Adipose tissue (tissue), 3 donors: ENCODE results near the gene CRELD2. TPM values are rescaled to one million over a fixed set of nuclear protein-coding genes. Genes with fewer than 3 reads are reported as not detected.
"Not testable (repeated sequence)": the region's sequence is repeated elsewhere in the genome, so short reads cannot be mapped to it uniquely, and the experiment has no call there.

Experiments
- H3K27ac ChIP-seq: one replicate; pipeline ENCODE4 v1.5.1; 2013; ENCODE audit warnings: low read depth, low read length
- WGBS, 3 donors: extraction: QIAGEN DNeasy Blood & Tissue Kit; methylation state at CpG; one replicate each; pipeline ENCODE4 v1.1.7; 2013; 5-methylcytosine and 5-hydroxymethylcytosine counted together
- polyA plus RNA-seq, 3 donors: library from polyadenylated mRNA; stranded (reverse); fragments of 200-250 nt; gene quantifications; one replicate each; pipeline ENCODE4 v1.2.3, GENCODE V29; 2013
- donor health status: healthy with polysubstance abuse.
- donor health status: Bipolar disorder and iron deficiency.
- donor health status: healthy.

Gene CRELD2
- polyA plus RNA-seq, 3 donors: 30.0 to 53.5 (median 41.7) TPM

- 48 to 52% (median 51%) methylated on average over 17 to 21 of the region's 21 CpGs for WGBS, 3 donors
- H3K27ac ChIP-seq: peak overlapping the region; percentile 69
Observed at GRCh38 chr22:49936973-49937757, 18.7 kb downstream of the CRELD2 start.

GRCh38 chr22:49937758-49938564, 19.5 kb downstream of the CRELD2 start:
- WGBS, 3 donors: 75 to 88% (median 79%) methylated on average over 26 to 27 of the region's 27 CpGs
- no peak overlapping the region for H3K27ac ChIP-seq

GRCh38 chr22:49938565-49939136, 20.2 kb downstream of the CRELD2 start:
- 67 to 88% (median 85%) methylated on average over 19 of the region's 19 CpGs for WGBS, 3 donors
- H3K27ac ChIP-seq: no peak overlapping the region

GRCh38 chr22:49941507-49942316, 23.3 kb downstream of the CRELD2 start:
- WGBS, 3 donors: 90 to 95% (median 95%) methylated on average over 17 of the region's 17 CpGs

GRCh38 chr22:49942565-49943404, 24.4 kb downstream of the CRELD2 start:
- H3K27ac ChIP-seq: no peak overlapping the region

More at GRCh38 chr22:49941507-49942316, 23.3 kb downstream of the CRELD2 start:
- no peak overlapping the region for H3K27ac ChIP-seq

GRCh38 chr22:49943405-49943765, 25.0 kb downstream of the CRELD2 start:
- H3K27ac ChIP-seq: no peak overlapping the region
- WGBS, 3 donors: 84 to 91% (median 88%) methylated on average over 11 of the region's 11 CpGs

More at GRCh38 chr22:49942565-49943404, 24.4 kb downstream of the CRELD2 start:
- 84 to 94% (median 88%) methylated on average over 20 to 21 of the region's 21 CpGs for WGBS, 3 donors

- 86 to 90% (median 89%) methylated on average over 24 to 25 of the region's 25 CpGs for WGBS, 3 donors
- no peak overlapping the region for H3K27ac ChIP-seq
Observed at GRCh38 chr22:49943771-49944398, 25.5 kb downstream of the CRELD2 start.

- no peak overlapping the region for H3K27ac ChIP-seq
- WGBS, 3 donors: 91 to 95% (median 93%) methylated on average over 13 of the region's 13 CpGs
Observed at GRCh38 chr22:49944399-49944891, 26.0 kb downstream of the CRELD2 start.

GRCh38 chr22:49945042-49945794, 26.8 kb downstream of the CRELD2 start:
- not testable (repeated sequence) for H3K27ac ChIP-seq
- whole genome bisulfite sequencing, 3 donors: 76 to 84% (median 83%) methylated on average over 17 of the region's 17 CpGs

GRCh38 chr22:49946612-49947295, 28.3 kb downstream of the CRELD2 start:
- H3K27ac ChIP-seq: no peak overlapping the region
- 60 to 90% (median 86%) methylated on average over 17 of the region's 17 CpGs for WGBS, 3 donors

GRCh38 chr22:49947296-49947622, 28.8 kb downstream of the CRELD2 start:
- 57 to 86% (median 74%) methylated on average over 6 of the region's 6 CpGs for WGBS, 3 donors
- H3K27ac ChIP-seq: no peak overlapping the region

GRCh38 chr22:49948116-49948957, 29.9 kb downstream of the CRELD2 start:
- 36 to 86% (median 82%) methylated on average over 21 to 23 of the region's 23 CpGs for WGBS, 3 donors
- H3K27ac ChIP-seq: no peak overlapping the region

- 37 to 90% (median 77%) methylated on average over 37 to 42 of the region's 42 CpGs for WGBS, 3 donors
- H3K27ac ChIP-seq: no peak overlapping the region
Observed at GRCh38 chr22:49948958-49949913, 30.8 kb downstream of the CRELD2 start.

- WGBS, 3 donors: 77 to 92% (median 84%) methylated on average over 8 to 11 of the region's 11 CpGs
- no peak overlapping the region for H3K27ac ChIP-seq
Observed at GRCh38 chr22:49949914-49950292, 31.5 kb downstream of the CRELD2 start.
